ENCODE data around the gene NAE1. TPM values are rescaled to one million over a fixed set of nuclear protein-coding genes. Genes with fewer than 3 reads are reported as not detected.

The NAE1 gene
- total RNA-seq (2022) (141 and 146 TPM in 2 replicates), Bru-seq, nascent RNA (percentile 90 among the genes with signal in this experiment), BruChase-seq, experiment 1, labeled RNA remaining after a 2-hour chase (percentile 92 among the genes with signal in this experiment), BruChase-seq, experiment 2, labeled RNA remaining after a 6-hour chase (percentile 91 among the genes with signal in this experiment)
- long read RNA-seq, transcript NAE1-201 (20 exons, 1,837 nt), result major isoform, 196 of 286 reads
- long read RNA-seq, transcript NAE1-203 (21 exons, 1,909 nt), result minor isoform, 27 of 286 reads
- long read RNA-seq, transcript NAE1-204 (19 exons, 1,654 nt), result minor isoform, 11 of 286 reads
- long read RNA-seq, partial matches to known transcripts, result 12 of 286 reads
- long read RNA-seq, other reads (novel, unspliced or antisense), result 40 of 286 reads

DNA sequence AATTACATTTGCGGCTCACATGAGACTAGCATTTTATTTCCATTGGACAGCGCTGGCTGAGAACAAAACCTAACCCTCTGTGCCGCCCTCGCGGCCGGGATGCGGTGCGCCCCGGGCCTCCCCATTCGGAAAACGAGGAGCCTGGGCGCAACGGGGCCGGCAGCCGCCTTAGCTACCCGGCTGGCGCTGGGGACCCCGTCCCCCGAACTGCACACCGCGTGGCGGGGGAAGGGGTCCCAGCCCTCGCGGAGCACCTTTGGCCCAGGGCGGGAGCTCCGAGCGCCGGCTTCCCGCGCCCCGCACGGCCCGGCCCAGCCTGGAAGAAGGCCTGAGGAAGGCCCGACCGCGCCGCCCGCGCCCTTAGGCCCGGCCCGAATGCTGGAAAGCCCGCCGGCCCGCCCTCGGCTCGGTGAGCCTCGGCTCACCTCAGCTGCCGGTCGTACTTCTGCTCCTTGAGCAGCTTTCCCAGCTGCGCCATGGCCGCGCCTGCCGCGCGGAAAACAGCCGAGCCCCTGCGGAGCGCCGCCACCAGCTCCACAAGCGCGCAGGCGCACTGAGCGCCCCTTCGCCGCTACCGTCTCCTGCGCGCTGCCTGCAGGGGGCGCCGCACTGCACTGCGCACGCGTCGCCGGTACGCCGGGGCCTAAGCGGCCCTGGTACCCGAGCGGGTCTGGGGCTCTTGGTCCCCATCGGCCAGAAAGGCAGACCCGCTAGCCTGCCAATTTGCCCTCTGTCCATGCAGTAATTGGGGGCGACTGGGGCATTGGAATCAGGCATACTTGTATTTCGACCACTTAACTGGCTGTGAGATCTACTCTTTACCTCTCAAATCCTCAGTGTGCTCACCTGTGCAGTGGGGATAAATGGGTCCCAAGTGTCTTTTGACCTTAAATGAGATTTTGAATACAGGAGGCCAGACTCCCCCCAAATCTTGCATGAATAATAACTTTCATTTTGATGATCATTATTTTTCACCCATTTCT is at the start of gene NAE1:
TSS of gene NAE1 (minus strand) at position 555 of the 983 bp plus-strand sequence. CDS start at position 478, 77 bp downstream.
- Histone ChIP-seq H3K4me3 (ENCODE audit: low read depth, low read length) (peak within 1 kb of the TSS; percentile 77), H3K36me3 (ENCODE audit: control insufficient read depth, insufficient read depth, low read length) (no peaks in the 10 kb centered on the region; the same call in 1 of the 2 replicates), H3K4me1 (no peaks in the 10 kb centered on the region; the same call in 1 of the 2 replicates), H3K9me3 (no peaks in the 10 kb centered on the region), H3K27me3 (replicated peaks; ENCODE audit: control insufficient read depth, insufficient read depth, low read length) (no peaks in the 10 kb centered on the region)
- no peak within 1 kb of the TSS for H3K27ac Mint-ChIP-seq (ENCODE audit: unreplicated experiment)
- H3K27me3 Mint-ChIP-seq (ENCODE audit: insufficient read depth, unreplicated experiment), result peaks cover 3% of the 10 kb centered on the region
- peak within 1 kb of the TSS; percentile 65 for H3K4me3 Mint-ChIP-seq (ENCODE audit: unreplicated experiment)
- intact Hi-C loops (cut with micrococcal nuclease; ENCODE audit: unreplicated experiment), result loop anchor here (1.0 kb wide), 2 partner anchors 37 to 43 kb away; no protein-coding TSS in a partner anchor
- peak; percentile 86 to 96 for DNase-seq
- ChIA-PET CTCF (interaction anchor here (0.6 to 3.3 kb wide), 33 partner anchors 8 to 416 kb away, joined by 3 to 136 read pairs (median 5); partner anchors contain the start of genes CA7, DYNC1LI2, FHOD1 and PDP2), POLR2A (interaction anchor here (0.6 to 1.7 kb wide), 10 partner anchors 19 to 567 kb away, joined by 3 to 21 read pairs (median 4); partner anchors contain the start of gene PDP2)
- H3K9me3 Mint-ChIP-seq (ENCODE audit: unreplicated experiment), result no peaks in the 10 kb centered on the region
- H3K36me3 Mint-ChIP-seq (ENCODE audit: insufficient read depth, unreplicated experiment), result peaks cover 26% of the 10 kb centered on the region
- BruUV-seq (replicated peaks), result no TSS peak
- H3K4me1 Mint-ChIP-seq (ENCODE audit: low read depth, unreplicated experiment), result no peaks in the 10 kb centered on the region
- TF ChIP-seq, protein P1, sequence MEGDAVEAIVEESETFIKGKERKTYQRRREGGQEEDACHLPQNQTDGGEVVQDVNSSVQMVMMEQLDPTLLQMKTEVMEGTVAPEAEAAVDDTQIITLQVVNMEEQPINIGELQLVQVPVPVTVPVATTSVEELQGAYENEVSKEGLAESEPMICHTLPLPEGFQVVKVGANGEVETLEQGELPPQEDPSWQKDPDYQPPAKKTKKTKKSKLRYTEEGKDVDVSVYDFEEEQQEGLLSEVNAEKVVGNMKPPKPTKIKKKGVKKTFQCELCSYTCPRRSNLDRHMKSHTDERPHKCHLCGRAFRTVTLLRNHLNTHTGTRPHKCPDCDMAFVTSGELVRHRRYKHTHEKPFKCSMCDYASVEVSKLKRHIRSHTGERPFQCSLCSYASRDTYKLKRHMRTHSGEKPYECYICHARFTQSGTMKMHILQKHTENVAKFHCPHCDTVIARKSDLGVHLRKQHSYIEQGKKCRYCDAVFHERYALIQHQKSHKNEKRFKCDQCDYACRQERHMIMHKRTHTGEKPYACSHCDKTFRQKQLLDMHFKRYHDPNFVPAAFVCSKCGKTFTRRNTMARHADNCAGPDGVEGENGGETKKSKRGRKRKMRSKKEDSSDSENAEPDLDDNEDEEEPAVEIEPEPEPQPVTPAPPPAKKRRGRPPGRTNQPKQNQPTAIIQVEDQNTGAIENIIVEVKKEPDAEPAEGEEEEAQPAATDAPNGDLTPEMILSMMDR (IDR thresholded peaks at IDR 0.05; ENCODE audit: insufficient read depth in 1 of 2, low read depth in 1 of 2, low read length in 1 of 2, severe bottlenecking in 1 of 2, unreplicated experiment in 1 of 2), result peak; percentile 97

DNA sequence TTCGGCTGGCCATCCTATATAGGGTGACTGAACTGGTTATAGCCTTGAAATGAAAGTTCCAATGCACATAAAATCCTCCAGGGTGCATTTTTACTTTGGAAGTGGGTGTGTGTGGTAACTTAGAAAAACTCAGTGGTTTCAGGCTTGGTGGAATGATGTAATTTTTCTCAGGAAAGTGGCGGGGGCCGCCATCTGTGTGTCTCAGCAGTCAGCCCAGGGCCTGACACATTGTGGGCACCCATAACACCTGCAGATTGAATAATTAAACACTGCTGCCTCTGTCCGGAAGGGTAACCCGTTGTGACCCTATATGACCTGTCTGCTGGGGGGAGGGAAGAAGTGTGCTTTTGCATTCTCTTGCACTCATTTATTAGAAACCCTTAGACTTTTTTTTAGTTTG is 47.3 kb upstream of the NAE1 start:
- Mint-ChIP-seq H3K4me1 (ENCODE audit: low read depth, unreplicated experiment) (peaks cover 20% of the 10 kb centered on the region), H3K27ac (ENCODE audit: unreplicated experiment) (no peak overlapping the region), H3K27me3 (ENCODE audit: insufficient read depth, unreplicated experiment) (no peaks in the 10 kb centered on the region), H3K9me3 (ENCODE audit: unreplicated experiment) (no peaks in the 10 kb centered on the region), H3K4me3 (ENCODE audit: unreplicated experiment) (no peak overlapping the region), H3K36me3 (ENCODE audit: insufficient read depth, unreplicated experiment) (peaks cover 11% of the 10 kb centered on the region)
- DNase-seq, result no peak
- Histone ChIP-seq H3K9me3 (no peaks in the 10 kb centered on the region), H3K4me3 (ENCODE audit: low read depth, low read length) (no peak overlapping the region), H3K4me1 (peaks cover 16% of the 10 kb centered on the region), H3K27me3 (replicated peaks; ENCODE audit: control insufficient read depth, insufficient read depth, low read length) (no peaks in the 10 kb centered on the region; the same call in 1 of the 2 replicates), H3K36me3 (ENCODE audit: control insufficient read depth, insufficient read depth, low read length) (no peaks in the 10 kb centered on the region)
- TF ChIP-seq, protein P1 (IDR thresholded peaks at IDR 0.05; ENCODE audit: insufficient read depth in 1 of 2, low read depth in 1 of 2, low read length in 1 of 2, severe bottlenecking in 1 of 2, unreplicated experiment in 1 of 2), result no peak
- intact Hi-C loops (cut with micrococcal nuclease; ENCODE audit: unreplicated experiment), result loop anchor here (10.0 kb wide), 1 partner anchor 153 kb away; no protein-coding TSS in a partner anchor
- POLR2A ChIA-PET, result no interaction called here
- CTCF ChIA-PET, result no interaction called here
- no TSS peak for BruUV-seq (replicated peaks)

All from Caco-2 (cell line).